Measurements from ENCODE around the gene SMU1. TPM values are rescaled to one million over a fixed set of nuclear protein-coding genes. Genes with fewer than 3 reads are reported as not detected.

Gene SMU1
- total and polyA plus RNA-seq, 2 of the 13 experiments (the other 11 are each of a cell fraction or from before 2014, with no cell fraction given) = 12.9 to 36.6 TPM

GRCh38 chr9:33048054-33048465 is 28.4 kb downstream of the SMU1 start (continued):
- no peak for TF ChIP-seq SOX13 (IDR thresholded peaks at IDR 0.05)
- TF ChIP-seq SOX13 (CRISPR knock-in tag; conservative IDR thresholded peaks at IDR 0.05 in 1 of 2, IDR thresholded peaks at IDR 0.05 in 1 of 2) = peak in 1 of 2 experiments; percentile 73; a peak in 2 of 4 replicates
- no peak for TF ChIP-seq DMTF1 (CRISPR knock-in tag; IDR thresholded peaks at IDR 0.05)
- TF ChIP-seq ESRRA (CRISPR knock-in tag; IDR thresholded peaks at IDR 0.05; ENCODE audit: low read depth) = no peak
- no peak for TF ChIP-seq ZHX2 (IDR thresholded peaks at IDR 0.05; ENCODE audit: low read depth)
- no peak for TF ChIP-seq ZHX2 (CRISPR knock-in tag; IDR thresholded peaks at IDR 0.05; ENCODE audit: borderline replicate concordance)
- TF ChIP-seq RBM39 (IDR thresholded peaks at IDR 0.05; ENCODE audit: low read depth, low read length, poor library complexity, severe bottlenecking) = no peak
- no peak for TF ChIP-seq GTF2F1 (IDR thresholded peaks at IDR 0.05; ENCODE audit: low read length)
- no peak for TF ChIP-seq SP5 (CRISPR knock-in tag; IDR thresholded peaks at IDR 0.05; ENCODE audit: borderline replicate concordance, low read depth)
- TF ChIP-seq STAT6 (CRISPR knock-in tag; IDR thresholded peaks at IDR 0.05; ENCODE audit: borderline replicate concordance) = no peak
- TF ChIP-seq REPIN1 (CRISPR knock-in tag; IDR thresholded peaks at IDR 0.05; ENCODE audit: borderline replicate concordance, low read depth) = 0 out of 2 replicates have a peak, but pooled peaks have one; percentile 22
- no peak for TF ChIP-seq NFAT5 (CRISPR knock-in tag; IDR thresholded peaks at IDR 0.05)
